GM23338 (cell line): Measurements from ENCODE around the gene NEK2. TPM values are rescaled to one million over a fixed set of nuclear protein-coding genes. Genes with fewer than 3 reads are reported as not detected.

Experiments used
- ATAC-seq: fragments of 200-7000 bp; cut with Tn5 transposase; 3 replicates; pipeline ENCODE4 v1.9.1; 2020
- DNase-seq: peaks from one replicate; pipeline ENCODE4 v3.0.0-alpha.2; 2015; ENCODE audit warnings: low spot score
- H2AFZ ChIP-seq: fragments of 200-600 bp; sonication (generic); 2 replicates; pipeline ENCODE4 v1.8.0; 2016; ENCODE audit warnings: antibody characterized with exemption, mild to moderate bottlenecking, moderate library complexity
- H3F3A ChIP-seq: fragments of 200-600 bp; sonication (generic); replicated peaks from 2 replicates; pipeline ENCODE4 v1.8.0; 2017; ENCODE audit warnings: antibody characterized with exemption, mixed run types, low read depth
- H3K27ac ChIP-seq: fragments of 200-600 bp; sonication (generic); 2 replicates; pipeline ENCODE4 v1.6.1; 2016; ENCODE audit warnings: low read depth
- H3K27me3 ChIP-seq: fragments of 200-600 bp; sonication (generic); 2 replicates; pipeline ENCODE4 v1.8.0; 2016; ENCODE audit warnings: mild to moderate bottlenecking, mixed run types, moderate library complexity; ENCODE audit not compliant: insufficient read depth
- H3K36me3 ChIP-seq: fragments of 200-600 bp; sonication (generic); 2 replicates; pipeline ENCODE4 v1.8.0; 2016; ENCODE audit warnings: mild to moderate bottlenecking; ENCODE audit not compliant: insufficient read depth
- H3K4me1 ChIP-seq: fragments of 200-600 bp; sonication (generic); 2 replicates; pipeline ENCODE4 v1.8.0; 2016; ENCODE audit warnings: mild to moderate bottlenecking, moderate library complexity; ENCODE audit not compliant: insufficient read depth
- H3K4me2 ChIP-seq: fragments of 200-600 bp; sonication (generic); 2 replicates; pipeline ENCODE4 v1.7.1; 2017; ENCODE audit warnings: mixed run types
- H3K4me3 ChIP-seq: fragments of 200-600 bp; sonication (generic); 2 replicates; pipeline ENCODE4 v1.6.1; 2016; ENCODE audit warnings: mixed run types
- H3K79me2 ChIP-seq: fragments of 200-600 bp; sonication (generic); replicated peaks from 2 replicates; pipeline ENCODE4 v1.8.0; 2017; ENCODE audit warnings: mild to moderate bottlenecking; ENCODE audit not compliant: insufficient read depth
- H3K9me2 ChIP-seq: fragments of 200-600 bp; sonication (generic); 2 replicates; pipeline ENCODE4 v1.8.0; 2017; ENCODE audit not compliant: insufficient read depth
- H4K20me1 ChIP-seq: fragments of 200-600 bp; sonication (generic); replicated peaks from 2 replicates; pipeline ENCODE4 v1.8.0; 2017; ENCODE audit warnings: mild to moderate bottlenecking; ENCODE audit not compliant: insufficient read depth
- H3K27ac Mint-ChIP-seq: 2 replicates; pipeline ENCODE4 v1.8.0; 2020; ENCODE audit warnings: inconsistent platforms, mild to moderate bottlenecking, moderate library complexity, mixed read lengths
- H3K27me3 Mint-ChIP-seq: 3 replicates; pipeline ENCODE4 v1.8.0; 2022; ENCODE audit warnings: low read depth, mild to moderate bottlenecking, moderate library complexity, mixed read lengths, inconsistent platforms; ENCODE audit not compliant: insufficient read depth, poor library complexity
- H3K36me3 Mint-ChIP-seq: 3 replicates; pipeline ENCODE4 v1.8.0; 2021; ENCODE audit warnings: low read depth, mild to moderate bottlenecking, inconsistent platforms, moderate library complexity, mixed read lengths
- H3K4me1 Mint-ChIP-seq: 3 replicates; pipeline ENCODE4 v1.8.0; 2020; ENCODE audit warnings: mild to moderate bottlenecking, inconsistent platforms, mixed read lengths
- H3K4me3 Mint-ChIP-seq: 3 replicates; pipeline ENCODE4 v1.8.0; 2021; ENCODE audit warnings: moderate library complexity, mild to moderate bottlenecking, inconsistent platforms, mixed read lengths
- H3K9me3 Mint-ChIP-seq: 3 replicates; pipeline ENCODE4 v1.8.0; 2020; ENCODE audit warnings: moderate library complexity, mild to moderate bottlenecking, inconsistent platforms, mixed read lengths
- CREB1 ChIP-seq: fragments of 250-450 bp; sonication (Bioruptor Pico); IDR thresholded peaks from 2 replicates; pipeline ENCODE4 v1.5.0; 2020; ENCODE audit warnings: low read depth, mild to moderate bottlenecking, moderate library complexity
- EZH2 ChIP-seq: fragments of 200-600 bp; sonication (generic); IDR thresholded peaks from one replicate; pipeline ENCODE4 v1.8.0; 2017; ENCODE audit warnings: antibody characterized with exemption, mild to moderate bottlenecking, low read depth; ENCODE audit not compliant: unreplicated experiment
- EZH2phosphoT487 ChIP-seq: fragments of 200-600 bp; sonication (generic); IDR thresholded peaks from one replicate; pipeline ENCODE4 v1.8.1; 2018; ENCODE audit warnings: antibody characterized with exemption; ENCODE audit not compliant: unreplicated experiment
- JUNB ChIP-seq: IDR thresholded peaks from one replicate; pipeline ENCODE4 v1.6.1; 2016; ENCODE audit warnings: antibody characterized with exemption; ENCODE audit not compliant: unreplicated experiment
- NANOG ChIP-seq: IDR thresholded peaks from 2 replicates; pipeline ENCODE4 v1.6.1; 2016; ENCODE audit warnings: antibody characterized with exemption, borderline replicate concordance
- POLR2AphosphoS5 ChIP-seq: IDR thresholded peaks from 2 replicates; pipeline ENCODE4 v1.6.1; 2016; ENCODE audit warnings: antibody characterized with exemption, low read depth
- REST ChIP-seq: IDR thresholded peaks from one replicate; pipeline ENCODE4 v1.6.1; 2018; ENCODE audit warnings: antibody characterized with exemption; ENCODE audit not compliant: unreplicated experiment
- STAT1 ChIP-seq: IDR thresholded peaks from one replicate; pipeline ENCODE4 v1.6.1; 2016; ENCODE audit warnings: antibody characterized with exemption; ENCODE audit not compliant: unreplicated experiment
- ZNF331 ChIP-seq: fragments of 250-450 bp; sonication (Bioruptor Pico); IDR thresholded peaks from 2 replicates; pipeline ENCODE4 v1.5.0; 2020; ENCODE audit warnings: low read depth, mild to moderate bottlenecking, moderate library complexity
- polyA plus RNA-seq: library from polyadenylated mRNA; unstranded; fragments of >200 nt; fragmentation: Nextera tagmentation; extraction: Ambion mirVana; gene quantifications from 2 replicates; pipeline ENCODE4 v1.2.1, GENCODE V29; 2016
- total RNA-seq: library from RNA; depleted of rRNA; stranded (reverse); fragments of >200 nt; shearing (Covaris generic); gene quantifications from 2 replicates; pipeline ENCODE4 v1.2.3, GENCODE V29; 2014
- TF ChIP-seq, protein P1 (sequence below), 2 experiments: fragments of 200-600 bp in 1 of 2; sonication (generic) in 1 of 2; conservative IDR thresholded peaks; 2 replicates each; pipeline versions ENCODE4 v1.5.1 to v1.6.1; 2016 to 2017; ENCODE audit warnings: antibody characterized with exemption in 2 of 2, low read depth in 2 of 2, mild to moderate bottlenecking in 2 of 2, moderate library complexity in 1 of 2
- TF ChIP-seq, protein P2 (sequence below): IDR thresholded peaks from 2 replicates; pipeline ENCODE4 v1.6.1; 2016; ENCODE audit warnings: antibody characterized with exemption

Gene NEK2
- total and polyA plus RNA-seq, 2 experiments from 2014 or later: 17.0 to 24.9 TPM

DNA sequence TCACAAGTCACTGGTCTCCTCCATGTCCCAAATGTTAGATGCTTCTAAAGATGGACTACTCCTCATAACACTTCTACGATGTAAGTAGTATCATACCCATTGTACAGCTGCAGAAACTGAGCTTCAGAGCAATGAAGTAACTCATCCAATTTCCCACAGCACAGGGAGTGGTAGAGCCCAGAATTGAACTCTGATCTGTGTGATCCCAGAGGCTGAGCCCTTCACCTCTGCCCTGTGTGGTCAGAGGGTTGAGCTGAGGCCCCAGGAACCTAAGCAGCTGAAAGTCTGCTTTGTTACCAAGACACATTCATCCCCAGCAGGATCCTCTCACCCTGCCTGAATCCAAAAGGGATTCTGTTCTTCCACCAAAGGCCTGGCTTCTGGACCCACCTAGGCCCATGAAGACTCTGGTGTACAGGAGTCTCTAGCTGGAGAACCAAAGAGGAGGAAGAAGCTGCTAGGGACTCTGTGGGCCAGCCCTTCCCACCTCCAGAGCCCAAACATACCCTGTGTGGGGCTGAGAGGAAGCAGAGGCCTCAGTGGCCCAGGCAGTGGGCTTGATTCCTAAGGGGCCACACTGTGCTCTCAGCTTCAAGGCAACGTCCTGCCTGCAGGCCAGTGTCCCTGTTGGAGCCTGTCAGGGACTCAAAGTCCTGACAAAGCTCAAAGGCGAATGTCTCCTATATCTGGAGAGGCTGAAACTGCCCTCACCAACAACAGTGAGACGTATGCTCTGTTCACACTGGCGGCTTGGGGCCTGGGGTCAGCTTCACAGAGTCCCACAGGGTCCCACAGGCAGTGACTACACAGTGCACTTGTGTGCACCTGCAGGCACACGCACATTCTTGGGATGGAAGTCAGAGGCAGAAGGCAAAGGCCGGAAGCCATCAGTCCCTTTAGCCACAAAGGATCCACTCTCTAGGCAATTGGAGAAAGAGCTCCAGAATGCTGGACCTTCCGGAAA is 56.1 kb downstream of the NEK2 start (continued):
- no peak for TF ChIP-seq EZH2phosphoT487
- TF ChIP-seq, protein P1, sequence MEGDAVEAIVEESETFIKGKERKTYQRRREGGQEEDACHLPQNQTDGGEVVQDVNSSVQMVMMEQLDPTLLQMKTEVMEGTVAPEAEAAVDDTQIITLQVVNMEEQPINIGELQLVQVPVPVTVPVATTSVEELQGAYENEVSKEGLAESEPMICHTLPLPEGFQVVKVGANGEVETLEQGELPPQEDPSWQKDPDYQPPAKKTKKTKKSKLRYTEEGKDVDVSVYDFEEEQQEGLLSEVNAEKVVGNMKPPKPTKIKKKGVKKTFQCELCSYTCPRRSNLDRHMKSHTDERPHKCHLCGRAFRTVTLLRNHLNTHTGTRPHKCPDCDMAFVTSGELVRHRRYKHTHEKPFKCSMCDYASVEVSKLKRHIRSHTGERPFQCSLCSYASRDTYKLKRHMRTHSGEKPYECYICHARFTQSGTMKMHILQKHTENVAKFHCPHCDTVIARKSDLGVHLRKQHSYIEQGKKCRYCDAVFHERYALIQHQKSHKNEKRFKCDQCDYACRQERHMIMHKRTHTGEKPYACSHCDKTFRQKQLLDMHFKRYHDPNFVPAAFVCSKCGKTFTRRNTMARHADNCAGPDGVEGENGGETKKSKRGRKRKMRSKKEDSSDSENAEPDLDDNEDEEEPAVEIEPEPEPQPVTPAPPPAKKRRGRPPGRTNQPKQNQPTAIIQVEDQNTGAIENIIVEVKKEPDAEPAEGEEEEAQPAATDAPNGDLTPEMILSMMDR (conservative IDR thresholded peaks at IDR 0.05; ENCODE audit: low read depth in 2 of 2): no peak
- TF ChIP-seq, protein P2, sequence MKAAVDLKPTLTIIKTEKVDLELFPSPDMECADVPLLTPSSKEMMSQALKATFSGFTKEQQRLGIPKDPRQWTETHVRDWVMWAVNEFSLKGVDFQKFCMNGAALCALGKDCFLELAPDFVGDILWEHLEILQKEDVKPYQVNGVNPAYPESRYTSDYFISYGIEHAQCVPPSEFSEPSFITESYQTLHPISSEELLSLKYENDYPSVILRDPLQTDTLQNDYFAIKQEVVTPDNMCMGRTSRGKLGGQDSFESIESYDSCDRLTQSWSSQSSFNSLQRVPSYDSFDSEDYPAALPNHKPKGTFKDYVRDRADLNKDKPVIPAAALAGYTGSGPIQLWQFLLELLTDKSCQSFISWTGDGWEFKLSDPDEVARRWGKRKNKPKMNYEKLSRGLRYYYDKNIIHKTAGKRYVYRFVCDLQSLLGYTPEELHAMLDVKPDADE: no peak
- TF ChIP-seq REST: no peak
- no peak for TF ChIP-seq EZH2
- TF ChIP-seq CREB1 (CRISPR knock-in tag): no peak
- no peak for TF ChIP-seq ZNF331 (CRISPR knock-in tag)

- Histone ChIP-seq H3K9me2 (no peaks in the 10 kb centered on the region), H3F3A (no peaks in the 10 kb centered on the region), H3K4me2 (no peak overlapping the region), H3K27me3 (no peaks in the 10 kb centered on the region), H3K4me1 (no peaks in the 10 kb centered on the region), H3K36me3 (no peaks in the 10 kb centered on the region), H4K20me1 (no peaks in the 10 kb centered on the region), H3K79me2 (no peaks in the 10 kb centered on the region), H2AFZ (no peak overlapping the region; the same call in 1 of the 2 replicates), H3K4me3 (no peak overlapping the region), H3K27ac (no peak overlapping the region)
- H3K36me3 Mint-ChIP-seq: no peaks in the 10 kb centered on the region
- no peaks in the 10 kb centered on the region for H3K9me3 Mint-ChIP-seq
- no peak overlapping the region for H3K4me3 Mint-ChIP-seq
- H3K4me1 Mint-ChIP-seq: 0 out of 3 replicates have a peak, but pooled peaks cover under 1% of the 10 kb centered on the region
- no peak for ATAC-seq
- DNase-seq: no peak
- no peak overlapping the region for H3K27ac Mint-ChIP-seq
- H3K27me3 Mint-ChIP-seq: peaks cover 2% of the 10 kb centered on the region
- TF ChIP-seq JUNB (no peak), ZNF331 (CRISPR knock-in tag) (no peak), EZH2 (no peak), STAT1 (no peak), POLR2AphosphoS5 (no peak), NANOG (no peak), REST (no peak), CREB1 (CRISPR knock-in tag) (no peak), EZH2phosphoT487 (no peak)
- TF ChIP-seq, protein P2: no peak
- TF ChIP-seq, protein P1 (conservative IDR thresholded peaks at IDR 0.05; ENCODE audit: low read depth in 2 of 2): no peak
Measured at GRCh38 chr1:211616965-211617297, 58.5 kb downstream of the NEK2 start.
